RWPE1 (cell line): Measurements from ENCODE around the gene GPR137B.

ENCODE experiments used
- CTCF ChIA-PET: fragments of 350-600 bp; sonication (Branson Sonifier 250); formaldehyde crosslinking; extraction: SDS; loops from one replicate; lab custom pipeline; 2021; lab: Yijun Ruan, JAX
- POLR2A ChIA-PET: fragments of 400-600 bp; formaldehyde crosslinking; extraction: SDS; loops from one replicate; lab custom pipeline; 2020; ENCODE audit warnings: antibody characterized with exemption; ENCODE audit not compliant: low non-redundant PET; lab: Yijun Ruan, JAX
- DNase-seq: peaks from one replicate; pipeline ENCODE4 v3.0.0; 2012; ENCODE audit warnings: low spot score
- H3K27ac ChIP-seq: fragments of 450-650 bp; 2 replicates; pipeline ENCODE4 v1.5.1; 2017
- TF ChIP-seq, protein P1 (sequence below): fragments of 450-650 bp; conservative IDR thresholded peaks from 2 replicates; pipeline ENCODE4 v1.5.1; 2017; ENCODE audit warnings: low read depth, mild to moderate bottlenecking

Gene GPR137B

DNA sequence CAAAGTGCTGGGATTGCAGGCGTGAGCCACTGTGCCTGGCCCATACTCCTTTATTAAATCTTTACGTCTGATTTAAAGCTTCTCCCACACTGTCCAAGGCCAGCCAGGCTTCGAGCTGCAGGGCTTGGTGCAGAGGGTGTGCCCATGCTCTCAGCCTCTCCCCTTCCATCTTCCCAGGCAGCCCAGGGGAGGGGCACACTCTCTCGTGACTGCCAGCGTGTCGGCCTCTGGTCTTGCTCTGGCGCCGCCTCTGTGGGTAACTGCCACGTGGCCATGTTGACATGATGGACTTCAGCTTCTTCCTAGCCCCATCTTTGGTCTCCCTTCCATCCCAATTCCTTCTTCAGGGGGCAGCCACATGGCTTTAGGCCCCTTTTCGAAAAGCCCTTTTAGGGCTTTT lies 4.7 kb downstream of the GPR137B start:
- POLR2A ChIA-PET: no interaction called here
- no peak for DNase-seq
- no peak overlapping the region for H3K27ac ChIP-seq
- TF ChIP-seq, protein P1, sequence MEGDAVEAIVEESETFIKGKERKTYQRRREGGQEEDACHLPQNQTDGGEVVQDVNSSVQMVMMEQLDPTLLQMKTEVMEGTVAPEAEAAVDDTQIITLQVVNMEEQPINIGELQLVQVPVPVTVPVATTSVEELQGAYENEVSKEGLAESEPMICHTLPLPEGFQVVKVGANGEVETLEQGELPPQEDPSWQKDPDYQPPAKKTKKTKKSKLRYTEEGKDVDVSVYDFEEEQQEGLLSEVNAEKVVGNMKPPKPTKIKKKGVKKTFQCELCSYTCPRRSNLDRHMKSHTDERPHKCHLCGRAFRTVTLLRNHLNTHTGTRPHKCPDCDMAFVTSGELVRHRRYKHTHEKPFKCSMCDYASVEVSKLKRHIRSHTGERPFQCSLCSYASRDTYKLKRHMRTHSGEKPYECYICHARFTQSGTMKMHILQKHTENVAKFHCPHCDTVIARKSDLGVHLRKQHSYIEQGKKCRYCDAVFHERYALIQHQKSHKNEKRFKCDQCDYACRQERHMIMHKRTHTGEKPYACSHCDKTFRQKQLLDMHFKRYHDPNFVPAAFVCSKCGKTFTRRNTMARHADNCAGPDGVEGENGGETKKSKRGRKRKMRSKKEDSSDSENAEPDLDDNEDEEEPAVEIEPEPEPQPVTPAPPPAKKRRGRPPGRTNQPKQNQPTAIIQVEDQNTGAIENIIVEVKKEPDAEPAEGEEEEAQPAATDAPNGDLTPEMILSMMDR: no peak
- CTCF ChIA-PET: interaction anchor here (0.7 kb wide), 1 partner anchor 21 kb away, joined by 4 read pairs; no protein-coding TSS in a partner anchor

DNA sequence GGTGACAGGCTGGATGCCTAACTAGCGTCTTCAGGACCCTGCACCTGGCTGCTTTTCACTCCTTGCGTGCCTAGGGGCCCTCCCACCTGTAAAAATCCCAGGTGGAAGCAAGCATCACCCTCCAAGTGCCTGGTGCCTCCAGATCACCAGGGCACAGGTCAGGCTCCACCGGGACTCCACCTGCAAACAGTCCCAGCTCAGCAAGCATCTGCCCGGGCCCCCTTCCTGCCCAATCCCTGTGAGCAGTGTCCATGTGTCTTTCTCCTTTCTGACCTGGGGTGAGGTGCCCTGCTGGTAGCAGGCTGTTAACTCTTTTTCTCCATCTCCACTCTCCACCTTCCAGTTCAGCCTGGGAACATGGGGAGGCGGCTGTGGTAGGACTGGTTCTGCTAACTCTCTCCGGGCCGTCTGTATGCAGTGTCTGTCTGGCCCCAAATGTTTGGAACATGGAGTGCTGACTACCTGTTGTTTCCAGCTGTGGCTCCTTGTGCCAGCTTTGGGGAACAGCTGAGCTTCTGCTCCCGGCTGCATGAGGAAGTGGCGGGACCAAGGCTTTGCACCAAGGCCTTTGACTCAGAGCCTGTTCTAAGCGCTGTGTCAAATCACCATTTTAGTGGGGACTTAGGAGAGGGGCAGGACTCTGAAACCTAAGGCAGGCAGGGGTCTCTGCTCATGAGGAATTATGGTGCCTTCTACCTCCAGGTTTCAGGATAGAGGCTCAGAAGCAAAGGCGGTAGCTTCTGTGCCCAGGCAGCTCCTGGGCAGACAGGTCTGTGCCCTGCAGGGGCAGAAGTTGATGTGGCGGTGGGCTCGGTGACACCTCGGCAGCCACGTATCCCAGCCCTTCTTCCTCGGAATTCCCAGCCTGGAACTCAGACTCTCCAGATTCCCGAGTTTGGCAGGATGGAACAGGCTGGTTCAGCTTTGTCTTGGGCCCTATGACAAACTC lies 5.5 kb downstream of the GPR137B start:
- TF ChIP-seq, protein P1: no peak
- ChIA-PET POLR2A (no interaction called here), CTCF (interaction anchor here (0.7 kb wide), 1 partner anchor 20 kb away, joined by 4 read pairs; no protein-coding TSS in a partner anchor)
- no peak for DNase-seq
- no peak overlapping the region for H3K27ac ChIP-seq

DNA sequence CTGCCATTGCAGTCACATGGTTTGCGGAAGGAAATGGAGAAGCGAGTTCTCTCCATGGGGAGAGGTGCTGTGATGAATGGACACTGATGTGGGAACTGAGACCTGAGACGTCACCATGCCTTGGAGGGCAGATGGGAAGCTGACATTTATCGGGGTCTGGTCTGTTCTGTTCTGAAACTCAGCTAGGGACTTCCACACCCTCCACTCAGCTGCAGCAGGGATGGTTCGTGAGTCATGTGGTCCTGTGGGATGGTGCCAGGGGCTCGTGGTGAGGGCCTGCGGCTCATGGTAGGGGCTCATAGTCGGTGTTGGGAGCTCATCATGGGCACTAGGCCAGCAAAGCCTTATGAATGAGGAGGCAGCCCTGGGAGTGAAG lies 6.1 kb downstream of the GPR137B start:
- ChIA-PET POLR2A (no interaction called here), CTCF (interaction anchor here (1.0 kb wide), 1 partner anchor 9 kb away, joined by 4 read pairs; no protein-coding TSS in a partner anchor)

DNA sequence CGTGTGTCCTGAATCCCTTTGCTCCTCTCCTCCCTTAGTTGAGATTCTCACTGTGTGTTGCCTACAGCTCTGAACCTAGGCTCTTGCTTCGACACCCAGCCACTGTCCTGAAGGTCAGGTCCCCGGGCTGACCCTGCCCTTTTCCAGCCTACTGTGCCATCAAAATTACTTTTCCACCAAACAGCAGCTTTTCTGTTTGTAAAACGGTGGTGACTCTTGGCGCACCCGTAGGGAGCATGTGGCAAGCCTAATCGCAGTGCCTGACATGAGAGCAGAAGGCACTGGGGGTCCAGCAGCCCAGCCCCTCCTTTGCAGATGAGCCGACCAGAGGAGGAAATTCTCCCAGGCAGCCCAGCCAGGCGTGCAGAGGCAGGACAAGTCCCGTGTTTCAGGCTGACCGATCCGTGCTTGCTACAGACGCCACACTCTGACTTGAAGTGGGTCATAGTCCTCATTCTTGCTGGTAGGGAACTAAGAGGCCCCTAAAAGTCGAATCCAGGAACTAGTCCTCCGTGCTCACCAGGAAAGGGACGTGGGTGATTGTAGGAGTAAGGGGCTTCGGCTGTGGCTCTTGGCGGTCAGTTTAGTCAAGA lies 6.8 kb downstream of the GPR137B start:
- H3K27ac ChIP-seq: no peak overlapping the region
- TF ChIP-seq, protein P1: no peak
- CTCF ChIA-PET: interaction anchor here (1.0 kb wide), 1 partner anchor 9 kb away, joined by 4 read pairs; no protein-coding TSS in a partner anchor
- no peak for DNase-seq
- POLR2A ChIA-PET: no interaction called here

More for the DNA sequence above, 6.1 kb downstream of the GPR137B start:
- TF ChIP-seq, protein P1: no peak
- no peak overlapping the region for H3K27ac ChIP-seq
- DNase-seq: no peak

DNA sequence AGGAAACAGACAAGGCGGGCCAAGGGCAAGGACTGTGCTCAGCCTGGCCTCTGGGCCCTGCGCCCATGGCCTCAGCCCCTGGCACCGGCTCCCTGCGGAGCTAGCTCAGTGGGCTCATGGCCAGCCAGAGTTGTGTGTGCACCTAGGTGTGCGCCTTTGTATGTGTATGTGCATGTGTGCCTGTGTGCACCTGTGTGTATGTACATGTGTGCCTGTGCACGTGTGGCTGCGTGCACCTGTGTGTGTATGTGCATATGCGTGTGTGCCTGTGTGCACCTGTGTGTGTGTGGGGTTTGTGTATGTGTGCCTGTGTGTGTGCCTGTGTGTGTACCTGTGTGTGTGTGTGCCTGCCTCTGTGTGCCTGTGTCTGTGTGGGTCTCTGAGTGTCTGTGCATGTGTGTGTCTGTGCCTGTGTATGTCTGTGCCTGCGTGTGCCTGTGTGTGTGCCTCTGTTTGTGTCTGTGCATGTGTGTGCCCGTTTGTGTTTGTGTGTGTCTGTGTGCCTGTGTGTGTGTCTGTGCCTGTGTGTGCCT lies 7.4 kb downstream of the GPR137B start:
- CTCF ChIA-PET: interaction anchor here (1.0 kb wide), 1 partner anchor 8 kb away, joined by 4 read pairs; no protein-coding TSS in a partner anchor
- TF ChIP-seq, protein P1: no peak
- no peak for DNase-seq
- POLR2A ChIA-PET: no interaction called here
- no peak overlapping the region for H3K27ac ChIP-seq

DNA sequence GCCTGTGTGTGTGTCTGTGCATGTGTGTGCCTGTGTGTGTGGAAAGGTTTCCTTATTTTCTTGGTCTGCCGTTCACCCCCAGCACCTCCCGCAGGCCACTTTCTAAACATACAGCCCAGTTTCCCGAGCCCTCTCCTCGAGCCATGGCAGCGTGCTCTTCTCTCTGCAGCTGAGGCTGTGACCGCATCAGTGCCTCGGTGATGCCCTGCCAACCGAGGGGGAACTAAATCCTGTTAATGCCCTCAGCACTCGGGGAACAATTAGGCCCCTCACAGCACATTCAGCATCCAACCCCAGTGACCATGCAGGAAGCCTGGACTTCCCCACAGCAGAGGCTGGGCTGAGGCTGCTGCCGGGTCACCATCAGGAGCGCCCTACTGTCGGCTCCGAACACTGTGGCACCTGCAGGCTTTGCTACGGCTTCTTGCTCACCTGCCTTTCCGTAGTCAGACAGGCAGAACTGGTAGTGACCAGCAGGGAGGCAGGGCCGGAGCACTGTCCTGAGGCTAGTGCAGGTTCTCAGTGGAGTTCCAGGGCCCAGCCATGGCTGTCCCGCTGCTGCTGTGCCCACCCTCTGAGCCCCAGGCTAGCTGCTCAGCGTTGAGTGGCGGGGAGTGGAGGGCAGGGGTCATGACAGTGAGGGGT lies 8.1 kb downstream of the GPR137B start:
- no peak overlapping the region for H3K27ac ChIP-seq
- CTCF ChIA-PET: no interaction called here
- POLR2A ChIA-PET: interaction anchor here (0.7 kb wide), 1 partner anchor 290 kb away, joined by 9 read pairs; no protein-coding TSS in a partner anchor
- TF ChIP-seq, protein P1: no peak
- DNase-seq: no peak
